Right ventricle myocardium inferior (tissue), 1 donor: ENCODE results near the gene MDK. TPM values are rescaled to one million over a fixed set of nuclear protein-coding genes. Genes with fewer than 3 reads are reported as not detected.

Source experiments
- ATAC-seq: fragments of 200-7000 bp; cut with Tn5 transposase; one replicate; pipeline ENCODE4 v1.9.1; 2020; ENCODE audit warnings: mild to moderate bottlenecking, moderate library complexity
- DNase-seq: peaks from one replicate; pipeline ENCODE4 v3.0.0; 2021; ENCODE audit errors: missing footprints
- intact Hi-C: fragments of 100-400 bp; cut with DNase I; formaldehyde crosslinking; loops from one replicate; pipeline ENCODE4 v1.11.0; 2022
- total RNA-seq: library from RNA; stranded (reverse); fragmentation: NEBNext Ultra II Directional; extraction: Animal tissue kit (Norgen Biotek cat#: 25700); gene quantifications from one replicate; pipeline ENCODE4 v1.2.1, GENCODE V29; 2021
- donor health status: DM: no; HTN: yes; CAD: no; lungs with severe emphysema.

Gene MDK
- total RNA-seq, 1 donor from 2014 or later, result 3.2 TPM

DNA sequence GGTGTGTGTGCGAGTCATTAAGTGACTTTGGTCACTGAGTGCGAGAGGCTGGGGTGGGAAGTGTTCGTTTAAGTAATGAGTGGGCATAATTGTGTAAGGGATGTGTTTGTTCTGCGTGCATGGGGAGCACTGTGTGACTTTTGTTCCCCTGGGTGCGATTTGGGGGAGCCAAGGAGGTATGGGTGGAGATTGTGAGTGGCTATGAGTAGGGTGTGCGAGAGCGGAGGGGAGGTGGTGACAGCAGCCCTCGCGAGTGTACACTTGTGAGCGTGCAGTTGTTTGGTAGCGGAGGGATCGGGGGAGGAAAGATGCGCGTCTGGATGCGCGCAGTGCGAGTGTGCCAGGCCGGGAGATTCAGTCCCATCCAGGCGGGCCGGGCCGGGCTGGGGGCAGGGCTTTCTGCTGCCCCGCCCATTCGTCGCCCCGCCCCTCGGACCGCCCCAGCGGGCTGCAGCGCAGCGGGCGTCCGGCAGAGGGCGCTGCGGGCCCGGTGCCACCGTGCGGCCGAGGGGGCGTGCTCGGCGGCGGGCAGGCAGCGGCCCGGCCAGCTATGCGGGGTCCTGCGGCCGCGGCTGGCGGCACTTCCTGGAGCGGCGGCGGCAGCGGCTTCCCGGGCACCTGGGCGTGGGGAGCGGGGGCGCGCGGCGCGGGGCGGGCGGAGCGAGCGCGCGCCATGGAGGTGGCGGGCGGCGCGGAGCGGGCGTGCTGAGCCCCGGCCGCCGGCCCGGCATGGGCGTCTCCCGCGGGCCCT is 34.4 kb upstream of the MDK start, which contains the start of gene DGKZ:
Gene DGKZ, plus strand, starts transcription at position 578 of the 751 bp plus-strand sequence. CDS start 197 bp downstream, outside the sequence.
- intact Hi-C loops, result no loop called here
- peak; percentile 95 for DNase-seq
- peak; percentile 91 for ATAC-seq

DNA sequence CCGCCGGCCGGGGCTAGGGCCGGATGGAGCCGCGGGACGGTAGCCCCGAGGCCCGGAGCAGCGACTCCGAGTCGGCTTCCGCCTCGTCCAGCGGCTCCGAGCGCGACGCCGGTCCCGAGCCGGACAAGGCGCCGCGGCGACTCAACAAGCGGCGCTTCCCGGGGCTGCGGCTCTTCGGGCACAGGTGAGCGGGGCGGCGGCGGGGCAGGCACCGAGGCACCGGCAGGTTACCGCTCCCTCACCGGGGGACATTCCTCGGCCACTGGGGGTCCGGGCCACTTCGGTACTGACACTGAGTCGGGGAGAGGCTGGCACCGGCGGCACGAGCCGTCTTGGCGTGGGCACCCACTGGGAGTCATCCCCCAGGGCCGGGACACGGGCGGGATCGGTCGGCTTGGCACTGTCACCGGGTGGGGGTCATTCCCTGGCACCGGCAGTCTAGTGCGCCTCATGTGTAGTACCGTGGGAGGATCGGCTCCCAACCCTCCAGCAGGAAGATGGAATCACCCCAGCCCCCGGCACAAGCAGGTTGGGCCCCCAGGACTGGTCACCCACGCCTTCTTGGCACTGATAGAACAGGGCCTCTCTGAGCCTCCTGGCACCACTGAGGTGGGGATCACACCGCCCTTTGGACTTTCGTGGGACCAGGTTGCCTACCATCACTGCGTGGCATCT is 33.7 kb upstream of the MDK start:
- DNase-seq, result peak; percentile 67
- intact Hi-C loops, result no loop called here
- ATAC-seq, result no peak

DNA sequence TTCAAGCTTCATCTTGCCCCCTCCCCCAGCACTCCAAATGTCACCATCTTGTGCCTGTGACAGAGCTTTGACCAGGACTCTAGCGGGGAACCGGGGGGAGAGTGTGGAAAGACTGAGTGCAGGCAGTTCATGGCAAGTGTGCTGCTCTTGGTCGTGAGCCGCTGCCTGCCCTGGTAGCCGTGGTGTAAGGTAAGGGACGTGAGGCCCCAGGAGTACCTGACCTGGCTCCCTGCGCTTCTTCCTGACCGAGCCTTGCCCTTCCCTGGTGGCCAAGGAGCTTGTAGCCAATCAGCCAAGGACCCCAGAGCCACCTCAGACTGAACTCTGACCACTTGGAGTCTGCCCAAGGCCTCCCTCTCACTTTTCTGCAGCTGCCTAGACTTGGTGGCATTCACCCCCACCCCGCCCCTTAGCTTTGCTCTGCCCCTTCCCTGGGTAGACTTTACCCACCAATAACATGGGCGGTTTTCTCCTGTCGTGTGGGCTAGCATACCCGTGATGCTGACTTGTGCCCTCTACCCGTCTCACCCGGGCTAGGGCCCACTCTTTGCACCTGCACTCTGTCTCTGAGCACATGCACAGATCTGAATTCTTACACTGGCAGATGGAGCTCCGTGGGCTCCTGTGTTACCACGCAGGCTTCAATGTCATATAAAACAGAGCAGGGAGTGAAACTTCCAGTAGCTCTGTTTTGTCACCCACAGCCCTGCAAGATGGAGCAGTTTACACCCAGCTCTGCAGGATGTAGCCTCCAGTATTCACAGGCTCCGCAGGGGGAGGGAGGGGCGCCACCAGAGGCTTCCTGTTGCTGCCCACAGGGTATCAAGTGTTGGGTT is 32.7 kb upstream of the MDK start:
- DNase-seq (peak; percentile 63), ATAC-seq (no peak)
- intact Hi-C loops, result no loop called here

DNA sequence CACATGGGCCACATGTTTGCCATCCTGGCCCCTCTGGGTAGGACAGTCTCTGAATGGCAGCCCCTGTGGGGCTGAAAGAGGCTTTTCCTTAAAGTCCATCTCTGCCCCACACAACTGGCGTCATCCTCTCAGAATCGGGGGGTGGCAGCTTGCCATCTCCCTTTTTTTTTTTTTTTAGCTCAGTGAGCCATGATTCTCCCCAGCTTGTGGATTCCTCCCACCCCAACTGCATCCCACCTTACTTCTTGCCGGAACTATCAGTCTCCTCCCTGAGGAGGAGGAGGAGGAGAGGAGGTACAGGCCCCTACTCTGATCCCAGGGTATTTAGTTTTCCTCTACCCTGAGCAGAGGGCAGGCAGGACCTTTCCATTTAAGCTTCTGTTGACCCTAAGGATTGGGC is 30.8 kb upstream of the MDK start:
- ATAC-seq (no peak), DNase-seq (no peak)
- intact Hi-C loops, result no loop called here

DNA sequence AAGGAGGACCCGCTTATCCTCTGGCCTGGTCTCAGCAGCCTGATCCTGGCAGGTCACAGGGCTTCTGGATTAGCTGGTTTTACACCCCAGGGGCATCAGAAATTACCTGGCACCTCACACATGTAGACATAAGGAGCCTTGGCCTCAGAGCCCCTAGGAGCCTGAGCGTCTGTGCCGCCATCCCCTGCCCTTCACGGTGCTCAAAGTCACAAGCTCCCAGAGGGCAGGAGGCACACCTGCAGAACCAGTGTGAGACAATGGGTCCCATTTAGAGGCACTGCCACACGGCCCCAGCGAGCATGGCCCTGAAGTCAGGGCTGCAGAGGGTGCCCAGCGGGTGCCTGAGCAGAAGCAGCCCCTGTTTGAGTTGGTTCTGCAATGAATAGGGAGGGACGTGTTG is 30.3 kb upstream of the MDK start:
- peak; percentile 51 for DNase-seq
- no peak for ATAC-seq
- intact Hi-C loops, result no loop called here

DNA sequence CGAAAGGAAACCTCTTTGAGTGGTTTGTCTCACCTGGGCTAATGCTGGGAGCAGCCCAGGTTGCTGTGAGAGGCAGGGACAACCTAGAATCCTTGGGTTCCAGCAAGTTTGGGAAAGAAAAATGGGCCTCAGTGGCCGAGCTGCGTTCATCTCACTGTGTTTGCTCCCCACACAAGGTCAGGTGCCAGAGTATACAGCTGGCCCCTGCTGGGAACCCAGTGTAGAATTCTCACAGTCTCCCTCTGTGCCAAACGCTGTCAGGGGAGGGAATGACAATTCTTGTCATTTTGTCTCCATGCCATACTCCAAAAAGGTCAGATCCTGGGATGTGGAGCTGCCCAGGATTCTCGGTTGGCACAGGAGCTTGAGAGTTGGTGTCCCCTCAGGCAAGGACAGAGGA is 29.9 kb upstream of the MDK start:
- ATAC-seq (no peak), DNase-seq (no peak)
- intact Hi-C loops, result loop anchor here (2.0 kb wide), 1 partner anchor 15 kb away; no protein-coding TSS in a partner anchor

DNA sequence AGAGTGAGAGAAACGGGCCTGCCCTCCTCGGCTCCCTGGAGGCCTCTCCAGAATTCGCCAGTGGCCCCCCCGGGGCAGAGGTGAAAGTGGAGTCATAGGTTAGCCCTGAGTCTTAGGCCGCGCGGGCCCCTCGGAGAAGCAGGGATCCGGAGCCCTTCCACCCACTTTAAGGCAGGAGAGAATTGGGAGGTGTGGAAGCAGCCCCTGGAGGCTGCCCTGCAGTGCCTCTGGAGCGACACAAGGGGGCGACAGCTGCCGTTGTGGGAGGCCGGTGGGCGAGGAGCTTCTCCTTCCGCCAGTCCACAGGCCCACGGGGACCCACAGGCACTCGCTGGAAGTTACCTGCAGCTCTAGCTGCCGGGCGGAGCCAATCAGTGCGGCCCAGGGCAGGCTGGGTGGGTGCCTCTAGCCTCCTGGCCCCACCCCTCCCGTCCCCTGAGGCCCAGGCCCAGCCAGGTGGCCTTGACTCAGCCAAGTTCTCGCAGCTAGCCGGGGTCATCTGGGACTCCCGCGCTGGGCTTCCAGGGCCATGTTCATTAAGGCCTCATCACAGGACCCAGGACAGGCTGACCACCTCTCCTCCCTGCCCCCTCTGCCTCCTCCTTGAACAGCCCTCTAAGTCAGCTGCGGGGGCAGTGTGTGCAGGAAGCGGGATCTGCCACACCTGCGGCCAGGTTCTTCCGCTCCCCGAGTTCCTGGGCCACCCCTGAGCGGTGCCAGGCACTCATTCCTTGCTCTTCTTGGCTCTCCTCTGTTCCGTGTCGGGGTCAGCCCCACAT is 29.2 kb upstream of the MDK start:
- DNase-seq, result peak; percentile 77
- peak; percentile 20 for ATAC-seq
- intact Hi-C loops, result loop anchor here (2.0 kb wide), 1 partner anchor 15 kb away; no protein-coding TSS in a partner anchor

DNA sequence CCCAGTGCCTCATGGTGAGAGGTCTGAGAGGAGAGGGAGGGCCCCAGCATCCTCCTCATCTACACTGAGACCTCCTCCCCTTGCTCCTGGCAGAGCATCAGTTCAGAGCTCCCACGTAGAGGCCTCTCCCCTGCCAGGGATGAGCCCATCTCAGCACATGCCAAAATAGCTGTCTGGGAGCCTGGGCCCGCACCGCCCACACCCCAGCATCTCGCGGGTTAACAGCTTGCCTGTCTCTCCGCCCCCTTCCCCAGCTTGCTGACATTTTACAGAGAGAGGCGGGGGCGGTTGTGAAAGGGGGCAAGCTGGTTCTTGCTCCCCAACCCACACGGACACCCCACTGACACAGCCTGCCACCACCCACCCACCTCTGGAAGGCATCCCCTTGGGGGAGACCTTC is 27.8 kb upstream of the MDK start:
- DNase-seq (no peak), ATAC-seq (no peak)
- intact Hi-C loops, result loop anchor here (2.0 kb wide), 1 partner anchor 13 kb away; no protein-coding TSS in a partner anchor

DNA sequence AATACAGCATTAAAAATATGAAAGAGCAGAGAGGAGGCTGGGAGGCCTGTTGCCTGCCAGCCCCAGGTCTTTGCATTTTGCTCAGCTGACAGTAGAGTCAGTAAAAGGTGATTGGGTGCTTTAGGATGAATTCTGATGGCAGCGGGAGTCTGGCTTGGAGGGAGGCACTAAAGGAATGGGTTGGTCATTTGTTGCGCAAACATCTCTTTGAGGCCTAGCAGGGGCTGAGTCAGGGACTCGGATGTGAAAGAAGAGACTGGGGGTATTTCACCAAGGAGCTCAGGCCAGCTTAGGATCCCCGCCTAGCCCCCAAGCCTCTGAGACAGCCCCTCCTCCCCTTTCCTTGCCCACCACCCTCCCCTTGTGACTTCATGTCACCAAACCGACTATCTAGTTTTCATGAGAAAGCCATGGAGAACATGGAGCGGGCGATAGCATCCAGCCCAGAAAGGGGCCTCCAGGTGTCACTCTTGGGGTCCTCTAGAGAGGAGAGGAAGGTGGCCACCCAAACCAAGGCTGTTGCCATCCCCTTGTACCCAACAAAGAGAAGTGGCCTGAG is 24.5 kb upstream of the MDK start:
- ATAC-seq, result no peak
- no peak for DNase-seq
- intact Hi-C loops, result no loop called here

DNA sequence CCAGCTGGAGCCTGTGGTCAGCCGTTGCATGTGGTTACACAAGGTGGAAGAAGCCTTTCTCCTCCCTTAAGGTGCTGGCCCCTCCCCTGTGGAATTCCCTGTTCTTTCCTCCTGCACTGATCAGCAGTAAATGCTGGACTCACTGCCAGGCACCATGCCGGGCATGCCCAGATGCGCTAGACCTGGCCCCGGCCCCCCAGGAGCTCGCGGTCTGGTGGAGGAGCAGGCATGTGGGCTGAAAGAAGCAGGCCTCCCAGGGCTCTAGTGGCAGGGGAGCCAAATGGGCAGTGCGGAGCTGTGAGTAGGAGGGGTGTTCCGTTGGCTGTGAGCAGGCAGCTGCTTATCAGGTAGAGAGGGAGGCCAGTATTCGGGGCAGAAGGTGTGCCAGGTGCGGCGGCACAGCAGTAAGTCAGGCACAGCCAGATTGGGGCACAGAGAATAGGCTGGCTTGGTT is 24.0 kb upstream of the MDK start:
- intact Hi-C loops, result no loop called here
- ATAC-seq, result no peak
- DNase-seq, result peak; percentile 71

DNA sequence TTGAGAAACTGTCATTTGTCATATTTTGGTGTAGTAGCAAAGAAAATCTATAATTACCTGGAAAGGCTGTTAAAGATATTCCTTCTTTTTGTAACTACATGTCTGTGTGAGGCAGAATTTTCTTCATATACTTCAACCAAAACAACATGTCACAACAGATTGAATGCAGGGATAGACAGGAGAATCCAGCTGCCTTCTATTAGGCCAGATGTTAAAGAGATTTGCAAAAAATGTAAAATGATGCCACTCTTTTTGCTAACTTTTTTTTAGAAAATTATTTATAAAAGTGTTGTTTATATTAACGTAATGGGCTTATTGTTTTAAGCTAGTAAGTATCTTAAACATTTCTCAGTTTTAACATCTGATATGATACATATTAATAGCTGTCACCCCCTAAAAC is 21.5 kb upstream of the MDK start:
- no peak for ATAC-seq
- intact Hi-C loops, result no loop called here
- DNase-seq, result no peak

DNA sequence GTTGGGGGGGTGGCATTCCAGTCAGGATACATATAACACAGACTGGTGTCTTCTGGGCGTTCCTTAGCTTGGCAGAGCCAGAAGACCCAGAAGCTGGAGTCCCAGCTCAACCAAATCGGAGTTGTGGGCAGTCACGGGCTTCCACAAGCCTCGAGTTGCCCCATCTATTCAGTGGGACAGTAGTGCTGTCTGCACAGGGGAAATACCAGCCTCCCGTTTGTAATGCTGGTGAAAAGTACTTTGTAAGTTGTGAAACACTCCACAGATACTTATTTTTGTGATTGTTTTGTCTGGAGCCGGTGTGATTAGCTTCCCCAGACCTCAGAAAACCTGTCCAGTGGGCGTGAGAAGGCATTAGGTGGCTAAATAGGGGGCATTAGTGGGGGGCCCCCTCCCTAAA is 20.6 kb upstream of the MDK start:
- DNase-seq, result no peak
- intact Hi-C loops, result no loop called here

DNA sequence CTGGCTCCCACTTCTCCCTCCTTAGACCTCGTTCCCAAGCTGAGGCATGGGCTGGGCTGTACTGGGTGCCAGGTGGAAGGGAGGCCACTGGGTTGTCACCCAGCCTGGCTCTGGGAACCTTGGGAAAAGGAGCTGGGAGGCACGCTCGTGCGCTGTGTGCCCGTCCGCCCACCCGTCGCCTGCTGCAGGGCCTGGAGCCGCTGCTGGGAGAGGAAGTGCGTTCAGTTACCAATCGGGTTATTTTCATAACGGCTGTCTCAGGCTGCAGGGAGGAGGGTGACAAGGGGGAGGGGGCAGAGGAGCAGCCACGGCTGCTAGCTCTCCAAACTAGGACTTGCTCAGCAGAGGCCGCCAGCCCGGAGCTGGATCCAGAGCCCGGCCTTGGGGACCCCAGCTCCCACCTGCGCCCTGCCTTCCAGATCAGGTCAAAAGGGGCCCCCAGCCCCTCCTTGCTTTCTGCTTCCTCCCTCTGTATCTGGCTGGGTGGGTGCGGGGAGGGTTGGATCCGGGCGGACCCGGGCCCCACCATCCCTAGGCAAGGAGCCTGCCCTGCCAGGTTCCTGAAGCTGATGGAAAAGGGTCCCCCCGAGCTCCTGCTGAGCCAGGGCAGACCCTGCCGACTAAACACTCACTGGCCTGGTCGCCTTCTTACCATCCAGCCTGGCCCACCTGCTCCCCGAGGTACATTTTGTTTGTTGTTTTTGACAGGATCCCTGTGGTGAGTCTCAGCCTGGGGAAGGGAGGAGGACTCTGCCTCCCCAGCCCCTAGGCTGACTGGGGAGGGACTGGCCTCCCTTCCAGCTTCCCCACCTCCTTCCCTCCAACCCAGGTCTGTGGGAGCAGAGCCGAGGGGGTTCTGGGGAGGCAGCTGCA is 19.9 kb upstream of the MDK start:
- intact Hi-C loops, result no loop called here
- ATAC-seq (peak; percentile 78), DNase-seq (peak; percentile 90)

More for the DNA sequence above, 20.6 kb upstream of the MDK start:
- no peak for ATAC-seq

DNA sequence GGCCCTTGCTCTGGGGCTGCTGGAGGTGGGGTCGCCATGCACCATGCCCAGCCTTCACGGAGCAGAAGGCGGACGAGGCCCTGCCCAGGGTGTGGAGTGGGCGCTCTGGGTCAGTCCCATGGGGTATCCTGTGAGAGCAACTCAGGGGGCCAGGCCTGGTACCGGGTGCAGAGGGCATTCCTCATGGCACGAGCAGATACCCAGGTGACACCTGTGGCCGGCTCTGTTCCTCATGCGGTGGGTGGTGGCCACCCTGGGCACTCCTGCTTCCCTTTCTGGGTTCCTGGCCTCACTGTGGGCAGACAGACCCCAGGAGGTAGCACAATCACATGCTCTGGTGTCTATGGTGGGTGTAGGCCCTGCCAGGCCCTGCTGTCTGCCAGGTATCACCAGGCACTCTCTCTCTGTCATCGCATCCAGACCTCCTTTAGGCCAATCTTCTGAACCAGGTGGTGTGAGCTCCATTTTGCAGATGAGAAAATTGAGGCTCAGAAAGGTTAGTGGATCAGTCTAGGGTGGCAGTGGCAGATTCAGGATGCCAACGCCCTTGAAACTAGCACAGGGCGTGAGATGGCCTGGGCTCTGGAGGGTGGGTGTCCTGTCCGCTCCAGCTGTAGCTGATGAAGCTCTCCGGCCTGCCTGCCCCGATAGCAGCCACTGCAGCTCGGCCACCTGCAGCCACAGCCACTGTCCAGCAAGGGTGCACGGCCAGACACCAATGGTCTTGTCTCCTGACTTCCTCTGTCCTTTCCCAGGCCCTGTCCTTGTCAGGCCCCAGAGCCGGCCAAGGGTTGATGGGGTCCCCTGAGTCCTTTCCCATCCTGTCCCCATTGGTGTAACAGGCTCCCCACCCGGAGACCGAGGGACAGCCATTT is 19.1 kb upstream of the MDK start:
- intact Hi-C loops, result no loop called here
- no peak for ATAC-seq
- DNase-seq, result peak; percentile 69

DNA sequence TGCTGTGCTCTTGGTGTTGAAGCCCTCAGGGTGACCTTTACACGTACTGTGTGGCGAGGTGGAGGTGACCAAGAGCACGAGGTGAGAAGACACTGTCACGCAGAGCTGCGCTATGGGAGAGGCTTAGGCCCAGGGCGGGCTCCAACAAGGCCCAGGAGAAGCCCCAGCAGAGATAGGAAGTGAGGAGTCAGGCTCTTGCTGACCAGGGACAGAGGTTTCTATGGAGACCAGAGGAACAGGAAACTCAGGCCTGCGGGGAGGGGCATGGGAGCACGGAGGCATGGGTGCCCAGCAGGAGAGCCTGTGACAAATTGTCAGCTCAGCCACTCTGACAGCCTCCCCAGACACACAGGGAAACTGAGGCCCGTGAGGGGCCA is 18.4 kb upstream of the MDK start:
- intact Hi-C loops, result no loop called here
- ATAC-seq, result peak; percentile 55
- peak; percentile 86 for DNase-seq

DNA sequence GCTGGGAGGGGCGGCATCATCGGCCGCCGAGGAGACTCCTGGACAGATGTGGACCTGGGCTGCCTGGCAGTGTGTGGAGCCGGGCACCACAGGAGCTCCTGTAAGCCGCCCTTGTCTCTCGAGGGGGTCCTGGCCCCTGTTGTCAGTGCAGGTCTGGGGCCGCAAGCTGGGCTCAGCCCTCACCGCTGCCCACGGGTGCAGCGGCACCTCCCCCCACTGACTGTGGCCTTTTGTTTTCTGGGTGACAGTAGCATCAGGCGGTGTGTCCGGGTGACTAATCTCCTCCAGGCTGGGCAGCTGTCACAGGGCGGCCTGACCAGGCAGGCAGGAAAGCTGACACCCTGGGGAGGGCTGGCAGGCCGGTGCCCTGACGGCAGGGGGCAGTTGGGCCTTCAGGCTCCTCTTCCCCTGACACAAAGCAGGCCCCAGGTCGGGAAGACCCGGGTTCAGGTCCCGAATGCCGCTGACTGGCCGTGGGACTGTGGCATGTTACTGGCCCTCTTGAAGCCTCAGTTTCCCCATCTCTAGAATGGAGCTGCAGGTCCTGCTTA is 17.9 kb upstream of the MDK start:
- ATAC-seq (peak; percentile 43), DNase-seq (peak; percentile 71)
- intact Hi-C loops, result no loop called here
